ENCODE data around the gene TMEM120A. TPM values are rescaled to one million over a fixed set of nuclear protein-coding genes. Genes with fewer than 3 reads are reported as not detected.

TMEM120A gene
- total RNA-seq, 6 donors from 2014 or later = 27.5 to 75.4 (median 43.1) TPM

- Histone ChIP-seq H3K36me3 (peaks cover 17 to 35% (median 34%) of the 10 kb centered on the region in 4 donors), H3K9me3 (no peaks in the 10 kb centered on the region), H3K4me3 (no peak overlapping the region), H3K27ac (peak overlapping the region in 3 of 4 donors; percentile 62 to 67 (median 64)), H3K4me1 (peaks cover 10 to 30% (median 16%) of the 10 kb centered on the region in 4 donors), H3K27me3 (no peaks in the 10 kb centered on the region)
- ATAC-seq (ENCODE audit: low FRiP score in 2 of 2) = no peak
- no peak for TF ChIP-seq EP300 (IDR thresholded peaks at IDR 0.05)
- no peak for TF ChIP-seq POLR2A (IDR thresholded peaks at IDR 0.05)
- peak in 1 of 2 donors; percentile 23 for TF ChIP-seq POLR2AphosphoS5 (IDR thresholded peaks at IDR 0.05)
- no peak for TF ChIP-seq CTCF (IDR thresholded peaks at IDR 0.05)
- no peak for DNase-seq
- 58 to 60% methylated on average over 18 to 21 of the region's 21 CpGs for WGBS, 2 donors
Observed at GRCh38 chr7:75989500-75990388, 4.7 kb downstream of the TMEM120A start.

GRCh38 chr7:75988568-75989499, 5.6 kb downstream of the TMEM120A start:
- TF ChIP-seq POLR2A (IDR thresholded peaks at IDR 0.05) = no peak
- TF ChIP-seq CTCF (IDR thresholded peaks at IDR 0.05) = no peak
- TF ChIP-seq EP300 (IDR thresholded peaks at IDR 0.05) = no peak
- no peak for TF ChIP-seq POLR2AphosphoS5 (IDR thresholded peaks at IDR 0.05)
- Histone ChIP-seq H3K4me1 (peaks cover 9 to 26% (median 15%) of the 10 kb centered on the region in 4 donors), H3K27me3 (no peaks in the 10 kb centered on the region), H3K4me3 (no peak overlapping the region), H3K27ac (peak overlapping the region in 3 of 4 donors; percentile 62 to 67 (median 64)), H3K36me3 (peaks cover 26 to 44% (median 43%) of the 10 kb centered on the region in 4 donors), H3K9me3 (no peaks in the 10 kb centered on the region)
- WGBS, 2 donors = 42 to 55% methylated on average over 7 to 11 of the region's 31 CpGs
- ATAC-seq (ENCODE audit: low FRiP score in 2 of 2) (no peak), DNase-seq (peak; percentile 71 to 72)

GRCh38 chr7:75987805-75988567, 6.4 kb downstream of the TMEM120A start:
- H3K36me3 ChIP-seq = peaks cover 34 to 53% (median 51%) of the 10 kb centered on the region in 4 donors
- TF ChIP-seq CTCF (IDR thresholded peaks at IDR 0.05) (no peak), POLR2A (IDR thresholded peaks at IDR 0.05) (no peak), EP300 (IDR thresholded peaks at IDR 0.05) (no peak), POLR2AphosphoS5 (IDR thresholded peaks at IDR 0.05) (no peak)

GRCh38 chr7:75987026-75987804, 7.2 kb downstream of the TMEM120A start:
- Histone ChIP-seq H3K9me3 (no peaks in the 10 kb centered on the region), H3K27ac (no peak overlapping the region), H3K27me3 (no peaks in the 10 kb centered on the region), H3K4me3 (no peak overlapping the region), H3K36me3 (peaks cover 40 to 60% (median 59%) of the 10 kb centered on the region in 4 donors), H3K4me1 (peaks cover 0 to 17% (median 8%) of the 10 kb centered on the region in 4 donors)
- 94 to 95% methylated on average over 18 to 32 of the region's 32 CpGs for WGBS, 2 donors
- TF ChIP-seq POLR2A (IDR thresholded peaks at IDR 0.05) = no peak
- no peak for TF ChIP-seq CTCF (IDR thresholded peaks at IDR 0.05)
- no peak for TF ChIP-seq POLR2AphosphoS5 (IDR thresholded peaks at IDR 0.05)
- TF ChIP-seq EP300 (IDR thresholded peaks at IDR 0.05) = no peak
- DNase-seq (peak in 1 of 2 donors; percentile 85), ATAC-seq (ENCODE audit: low FRiP score in 2 of 2) (no peak)

More at GRCh38 chr7:75987805-75988567, 6.4 kb downstream of the TMEM120A start:
- no peaks in the 10 kb centered on the region for H3K27me3 ChIP-seq
- no peaks in the 10 kb centered on the region for H3K9me3 ChIP-seq
- H3K27ac ChIP-seq = no peak overlapping the region
- no peak for DNase-seq
- 85 to 89% methylated on average over 24 to 30 of the region's 30 CpGs for WGBS, 2 donors
- no peak for ATAC-seq (ENCODE audit: low FRiP score in 2 of 2)
- H3K4me1 ChIP-seq = peaks cover under 1 to 17% (median 8%) of the 10 kb centered on the region in 4 donors
- H3K4me3 ChIP-seq = no peak overlapping the region

All from upper lobe of left lung (tissue), 6 donors.